SK-N-SH treated with all-trans-retinoic acid at 6 μM for 48 hours (cell line): Measurements from ENCODE around the gene PALLD.

Source experiments
- ATAC-seq: fragments of 200-7000 bp; cut with Tn5 transposase; 3 replicates; pipeline ENCODE4 v1.9.1; 2020; ENCODE audit warnings: mild to moderate bottlenecking, moderate library complexity
- ARNTL ChIP-seq: fragments of 450-650 bp; formaldehyde crosslinking; IDR thresholded peaks from 2 replicates; pipeline ENCODE4 v1.5.0; 2020; ENCODE audit warnings: low read depth, mild to moderate bottlenecking, moderate library complexity, borderline replicate concordance
- BACH2 ChIP-seq: fragments of 250-450 bp; sonication (Bioruptor Pico); IDR thresholded peaks from 2 replicates; pipeline ENCODE4 v1.9.0; 2021; ENCODE audit warnings: mild to moderate bottlenecking, borderline replicate concordance
- CSDC2 ChIP-seq: fragments of 250-450 bp; sonication (Bioruptor Pico); IDR thresholded peaks from 2 replicates; pipeline ENCODE4 v1.5.0; 2020; ENCODE audit warnings: mild to moderate bottlenecking, moderate library complexity
- GLIS3 ChIP-seq: fragments of 250-450 bp; sonication (Bioruptor Pico); IDR thresholded peaks from 2 replicates; pipeline ENCODE4 v1.5.0; 2020; ENCODE audit warnings: mild to moderate bottlenecking, moderate library complexity
- ISL1 ChIP-seq: fragments of 250-450 bp; sonication (Bioruptor Pico); IDR thresholded peaks from 2 replicates; pipeline ENCODE4 v2.1.2; 2022; ENCODE audit warnings: mild to moderate bottlenecking, moderate library complexity
- PPARA ChIP-seq: fragments of 250-450 bp; sonication (Bioruptor Pico); IDR thresholded peaks from 2 replicates; pipeline ENCODE4 v1.5.0; 2020; ENCODE audit warnings: mild to moderate bottlenecking, borderline replicate concordance
- RARB ChIP-seq: fragments of 250-450 bp; sonication (Bioruptor Pico); IDR thresholded peaks from 2 replicates; pipeline ENCODE4 v1.8.0; 2021; ENCODE audit warnings: mild to moderate bottlenecking, moderate library complexity
- SNAI2 ChIP-seq: fragments of 250-450 bp; sonication (Bioruptor Pico); IDR thresholded peaks from 2 replicates; pipeline ENCODE4 v1.5.0; 2020; ENCODE audit warnings: mild to moderate bottlenecking, moderate library complexity
- TCF4 ChIP-seq: fragments of 250-450 bp; sonication (Bioruptor Pico); IDR thresholded peaks from 2 replicates; pipeline ENCODE4 v1.8.0; 2021; ENCODE audit warnings: mild to moderate bottlenecking, moderate library complexity, borderline replicate concordance
- TOX ChIP-seq: fragments of 250-450 bp; sonication (Bioruptor Pico); IDR thresholded peaks from 2 replicates; pipeline ENCODE4 v1.8.0; 2021; ENCODE audit warnings: mild to moderate bottlenecking, moderate library complexity, borderline replicate concordance
- ZC3H10 ChIP-seq: fragments of 250-450 bp; sonication (Bioruptor Pico); IDR thresholded peaks from 2 replicates; pipeline ENCODE4 v1.5.1; 2021; ENCODE audit warnings: mild to moderate bottlenecking, moderate library complexity
- ZFP3 ChIP-seq: fragments of 250-450 bp; sonication (Bioruptor Pico); IDR thresholded peaks from 2 replicates; pipeline ENCODE4 v1.5.0; 2020; ENCODE audit warnings: mild to moderate bottlenecking, moderate library complexity
- ZFP30 ChIP-seq: fragments of 450-650 bp; formaldehyde crosslinking; IDR thresholded peaks from 2 replicates; pipeline ENCODE4 v1.5.0; 2022; ENCODE audit warnings: mild to moderate bottlenecking, moderate library complexity
- ZNF565 ChIP-seq: fragments of 450-650 bp; formaldehyde crosslinking; conservative IDR thresholded peaks from 2 replicates; pipeline ENCODE4 v1.5.0; 2020; ENCODE audit warnings: low read depth, mild to moderate bottlenecking, moderate library complexity
- ZNF8 ChIP-seq: fragments of 450-650 bp; formaldehyde crosslinking; IDR thresholded peaks from 2 replicates; pipeline ENCODE4 v1.5.0; 2020; ENCODE audit warnings: mild to moderate bottlenecking, moderate library complexity
- TF ChIP-seq, protein P1 (sequence below): fragments of 250-450 bp; sonication (Bioruptor Pico); IDR thresholded peaks from 2 replicates; pipeline ENCODE4 v1.8.0; 2021; ENCODE audit warnings: low read depth, mild to moderate bottlenecking, moderate library complexity, borderline replicate concordance
- TF ChIP-seq, protein P2 (sequence below): fragments of 250-450 bp; sonication (Bioruptor Pico); IDR thresholded peaks from 2 replicates; pipeline ENCODE4 v1.8.0; 2020; ENCODE audit warnings: mild to moderate bottlenecking, moderate library complexity, borderline replicate concordance
- TF ChIP-seq, protein P3 (sequence below): fragments of 250-450 bp; sonication (Bioruptor Pico); IDR thresholded peaks from 2 replicates; pipeline ENCODE4 v1.5.0; 2020; ENCODE audit warnings: mild to moderate bottlenecking, moderate library complexity

Gene PALLD

DNA sequence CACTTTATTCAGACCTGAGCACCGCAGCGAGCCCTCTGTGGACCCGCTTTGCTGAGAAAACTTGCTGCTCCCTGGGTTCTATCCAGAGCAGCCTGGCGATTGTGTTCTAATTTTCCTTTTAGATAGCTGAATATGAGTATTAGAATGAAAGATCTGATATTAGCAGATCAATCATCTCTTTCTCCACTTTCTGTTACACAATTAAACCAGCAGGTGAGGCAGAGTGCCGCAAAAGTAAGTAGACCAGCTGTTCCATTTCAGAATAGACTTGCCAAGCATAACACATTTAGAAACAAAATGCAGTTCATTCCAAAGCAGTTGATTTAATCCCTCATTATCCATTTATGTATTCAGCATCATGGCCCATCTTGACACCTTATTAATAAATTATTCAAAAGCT, 58.6 kb downstream of the PALLD start (continued):
- TF ChIP-seq, protein P1, sequence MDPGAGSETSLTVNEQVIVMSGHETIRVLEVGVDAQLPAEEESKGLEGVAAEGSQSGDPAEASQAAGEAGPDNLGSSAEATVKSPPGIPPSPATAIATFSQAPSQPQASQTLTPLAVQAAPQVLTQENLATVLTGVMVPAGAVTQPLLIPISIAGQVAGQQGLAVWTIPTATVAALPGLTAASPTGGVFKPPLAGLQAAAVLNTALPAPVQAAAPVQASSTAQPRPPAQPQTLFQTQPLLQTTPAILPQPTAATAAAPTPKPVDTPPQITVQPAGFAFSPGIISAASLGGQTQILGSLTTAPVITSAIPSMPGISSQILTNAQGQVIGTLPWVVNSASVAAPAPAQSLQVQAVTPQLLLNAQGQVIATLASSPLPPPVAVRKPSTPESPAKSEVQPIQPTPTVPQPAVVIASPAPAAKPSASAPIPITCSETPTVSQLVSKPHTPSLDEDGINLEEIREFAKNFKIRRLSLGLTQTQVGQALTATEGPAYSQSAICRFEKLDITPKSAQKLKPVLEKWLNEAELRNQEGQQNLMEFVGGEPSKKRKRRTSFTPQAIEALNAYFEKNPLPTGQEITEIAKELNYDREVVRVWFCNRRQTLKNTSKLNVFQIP (CRISPR knock-in tag) = no peak
- TF ChIP-seq ZFP30 (CRISPR knock-in tag) (no peak), TCF4 (CRISPR knock-in tag) (no peak), CSDC2 (CRISPR knock-in tag) (no peak)

DNA sequence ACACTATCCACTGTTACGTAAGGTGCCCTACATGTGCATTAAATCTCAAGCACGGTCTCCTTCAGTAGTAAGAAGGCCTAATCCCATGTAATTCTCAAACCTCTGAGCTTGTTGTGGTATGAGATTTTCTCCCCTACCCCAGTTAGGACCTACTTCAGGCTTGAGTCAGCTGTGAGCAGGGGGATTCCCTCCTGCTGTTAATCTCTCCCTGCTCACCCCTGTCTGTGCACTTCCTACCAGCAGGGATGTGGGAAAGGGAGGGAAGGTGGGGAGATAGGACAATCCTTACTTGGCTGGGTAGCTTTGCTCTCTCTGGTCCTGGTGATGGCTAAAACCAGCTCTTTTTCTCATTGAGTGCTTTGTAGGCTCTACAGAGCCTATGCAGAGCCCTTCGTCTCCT, 60.8 kb downstream of the PALLD start:
- ATAC-seq = no peak
- TF ChIP-seq, protein P1 (CRISPR knock-in tag) = no peak
- no peak for TF ChIP-seq ISL1 (CRISPR knock-in tag)
- no peak for TF ChIP-seq ARNTL (CRISPR knock-in tag)
- TF ChIP-seq ZFP30 (CRISPR knock-in tag) = no peak
- no peak for TF ChIP-seq TOX (CRISPR knock-in tag)
- TF ChIP-seq ZNF8 = no peak
- TF ChIP-seq ZNF565 (CRISPR knock-in tag) = no peak
- no peak for TF ChIP-seq SNAI2
- no peak for TF ChIP-seq ZC3H10 (CRISPR knock-in tag)
- TF ChIP-seq BACH2 (CRISPR knock-in tag) = no peak
- TF ChIP-seq, protein P2, sequence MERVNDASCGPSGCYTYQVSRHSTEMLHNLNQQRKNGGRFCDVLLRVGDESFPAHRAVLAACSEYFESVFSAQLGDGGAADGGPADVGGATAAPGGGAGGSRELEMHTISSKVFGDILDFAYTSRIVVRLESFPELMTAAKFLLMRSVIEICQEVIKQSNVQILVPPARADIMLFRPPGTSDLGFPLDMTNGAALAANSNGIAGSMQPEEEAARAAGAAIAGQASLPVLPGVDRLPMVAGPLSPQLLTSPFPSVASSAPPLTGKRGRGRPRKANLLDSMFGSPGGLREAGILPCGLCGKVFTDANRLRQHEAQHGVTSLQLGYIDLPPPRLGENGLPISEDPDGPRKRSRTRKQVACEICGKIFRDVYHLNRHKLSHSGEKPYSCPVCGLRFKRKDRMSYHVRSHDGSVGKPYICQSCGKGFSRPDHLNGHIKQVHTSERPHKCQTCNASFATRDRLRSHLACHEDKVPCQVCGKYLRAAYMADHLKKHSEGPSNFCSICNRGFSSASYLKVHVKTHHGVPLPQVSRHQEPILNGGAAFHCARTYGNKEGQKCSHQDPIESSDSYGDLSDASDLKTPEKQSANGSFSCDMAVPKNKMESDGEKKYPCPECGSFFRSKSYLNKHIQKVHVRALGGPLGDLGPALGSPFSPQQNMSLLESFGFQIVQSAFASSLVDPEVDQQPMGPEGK (CRISPR knock-in tag) = no peak
- TF ChIP-seq PPARA (CRISPR knock-in tag) = no peak
- no peak for TF ChIP-seq GLIS3 (CRISPR knock-in tag)
- no peak for TF ChIP-seq RARB (CRISPR knock-in tag)
- no peak for TF ChIP-seq CSDC2 (CRISPR knock-in tag)
- no peak for TF ChIP-seq ZFP3
- TF ChIP-seq, protein P3, sequence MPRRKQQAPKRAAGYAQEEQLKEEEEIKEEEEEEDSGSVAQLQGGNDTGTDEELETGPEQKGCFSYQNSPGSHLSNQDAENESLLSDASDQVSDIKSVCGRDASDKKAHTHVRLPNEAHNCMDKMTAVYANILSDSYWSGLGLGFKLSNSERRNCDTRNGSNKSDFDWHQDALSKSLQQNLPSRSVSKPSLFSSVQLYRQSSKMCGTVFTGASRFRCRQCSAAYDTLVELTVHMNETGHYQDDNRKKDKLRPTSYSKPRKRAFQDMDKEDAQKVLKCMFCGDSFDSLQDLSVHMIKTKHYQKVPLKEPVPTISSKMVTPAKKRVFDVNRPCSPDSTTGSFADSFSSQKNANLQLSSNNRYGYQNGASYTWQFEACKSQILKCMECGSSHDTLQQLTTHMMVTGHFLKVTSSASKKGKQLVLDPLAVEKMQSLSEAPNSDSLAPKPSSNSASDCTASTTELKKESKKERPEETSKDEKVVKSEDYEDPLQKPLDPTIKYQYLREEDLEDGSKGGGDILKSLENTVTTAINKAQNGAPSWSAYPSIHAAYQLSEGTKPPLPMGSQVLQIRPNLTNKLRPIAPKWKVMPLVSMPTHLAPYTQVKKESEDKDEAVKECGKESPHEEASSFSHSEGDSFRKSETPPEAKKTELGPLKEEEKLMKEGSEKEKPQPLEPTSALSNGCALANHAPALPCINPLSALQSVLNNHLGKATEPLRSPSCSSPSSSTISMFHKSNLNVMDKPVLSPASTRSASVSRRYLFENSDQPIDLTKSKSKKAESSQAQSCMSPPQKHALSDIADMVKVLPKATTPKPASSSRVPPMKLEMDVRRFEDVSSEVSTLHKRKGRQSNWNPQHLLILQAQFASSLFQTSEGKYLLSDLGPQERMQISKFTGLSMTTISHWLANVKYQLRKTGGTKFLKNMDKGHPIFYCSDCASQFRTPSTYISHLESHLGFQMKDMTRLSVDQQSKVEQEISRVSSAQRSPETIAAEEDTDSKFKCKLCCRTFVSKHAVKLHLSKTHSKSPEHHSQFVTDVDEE (CRISPR knock-in tag) = no peak

DNA sequence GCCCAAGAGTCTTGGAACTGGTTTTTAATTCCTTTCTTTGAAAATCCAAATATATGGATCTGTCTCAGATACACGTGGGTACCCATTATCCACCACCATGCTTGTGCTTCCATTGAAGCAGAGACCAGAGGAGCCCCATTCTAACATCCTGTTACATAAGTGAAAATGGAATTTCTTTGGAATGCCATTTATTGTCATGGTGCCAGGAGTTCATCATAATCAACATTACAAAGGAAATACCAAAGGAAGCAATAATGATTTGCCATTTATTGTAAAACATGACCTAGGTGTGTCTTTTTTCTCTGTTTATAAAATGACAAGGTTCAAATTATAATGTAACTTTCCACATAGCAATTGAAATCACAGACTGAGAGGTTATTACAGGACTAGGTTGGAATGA, 61.7 kb downstream of the PALLD start:
- ATAC-seq = peak; percentile 11; the same call in 2 of the 3 replicates
- peak; percentile 64 for TF ChIP-seq ISL1 (CRISPR knock-in tag)
- no peak for TF ChIP-seq CSDC2 (CRISPR knock-in tag)
- TF ChIP-seq SNAI2 = 0 out of 2 replicates have a peak, but pooled peaks have one; percentile 41

DNA sequence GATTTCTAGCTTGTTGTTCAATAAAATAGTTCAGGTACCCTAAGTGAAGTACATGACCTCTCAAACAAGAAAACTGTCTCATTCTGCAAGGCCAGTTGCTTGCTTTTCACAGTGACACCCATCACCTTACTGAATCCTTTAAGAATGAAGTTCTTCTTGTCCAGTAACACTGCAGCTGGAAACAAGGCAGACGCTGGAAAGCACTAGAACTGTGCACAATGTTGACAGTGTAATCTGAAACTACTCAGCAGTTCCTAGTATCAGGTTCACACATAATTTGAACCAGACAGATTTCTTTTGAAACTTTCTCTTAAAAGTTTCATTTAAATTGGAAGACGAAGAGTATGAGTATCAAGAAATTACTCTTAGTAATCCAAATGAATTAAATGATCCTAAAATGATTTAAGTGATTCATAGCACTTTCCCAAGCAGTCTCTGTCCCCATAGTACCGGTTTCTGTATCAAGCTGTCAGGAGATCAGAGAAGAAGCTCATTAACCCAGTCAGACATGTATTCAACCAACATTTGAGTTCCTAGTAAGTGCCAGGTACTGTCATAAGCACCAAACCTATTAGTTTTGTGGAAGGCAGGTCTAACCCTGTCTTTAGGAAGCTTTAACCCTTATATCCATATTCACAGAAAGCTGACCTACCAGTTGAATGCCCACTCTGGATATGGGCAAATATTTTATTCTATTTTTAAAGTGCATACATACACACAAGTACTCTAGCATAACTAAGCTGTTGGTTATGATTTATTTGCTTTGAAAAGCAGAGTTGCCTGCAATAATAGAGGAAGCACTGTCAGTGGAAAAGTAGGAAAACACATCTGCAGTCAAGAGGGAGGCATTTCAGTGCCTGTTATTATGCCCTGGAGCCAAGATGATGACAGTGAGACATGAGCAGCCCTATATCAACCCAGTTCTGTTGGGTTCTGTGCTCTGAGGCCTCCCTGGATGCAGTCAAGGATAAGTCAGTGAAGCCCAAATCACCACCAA, 63.6 kb downstream of the PALLD start:
- ATAC-seq = peak; percentile 84
- TF ChIP-seq, protein P3 (CRISPR knock-in tag) = no peak
